Astrocyte of the spinal cord (primary cell): Measurements from ENCODE around the gene AHSP.

ENCODE experiments used
- DNase-seq: peaks from one replicate; pipeline ENCODE4 v3.0.0; 2011; ENCODE audit warnings: low read depth, low spot score
- H3K4me3 ChIP-seq: 2 replicates; pipeline ENCODE4 v1.5.1; 2011; ENCODE audit warnings: low read depth, mild to moderate bottlenecking, low read length, moderate library complexity
- in situ Hi-C: cut with HindIII; loops from 2 replicates; pipeline ENCODE4 v1.10.0; 2017; ENCODE audit warnings: low sequenced_read_pairs
- TF ChIP-seq, protein P1 (sequence below): IDR thresholded peaks from 2 replicates; pipeline ENCODE4 v1.5.1; 2012; ENCODE audit warnings: low read depth, mild to moderate bottlenecking, low read length, inconsistent platforms

Gene AHSP

GRCh38 chr16:31489616-31490584 is 37.8 kb upstream of the AHSP start:
- in situ Hi-C loops, result no loop called here
- DNase-seq, result no peak
- H3K4me3 ChIP-seq, result no peak overlapping the region
- TF ChIP-seq, protein P1, sequence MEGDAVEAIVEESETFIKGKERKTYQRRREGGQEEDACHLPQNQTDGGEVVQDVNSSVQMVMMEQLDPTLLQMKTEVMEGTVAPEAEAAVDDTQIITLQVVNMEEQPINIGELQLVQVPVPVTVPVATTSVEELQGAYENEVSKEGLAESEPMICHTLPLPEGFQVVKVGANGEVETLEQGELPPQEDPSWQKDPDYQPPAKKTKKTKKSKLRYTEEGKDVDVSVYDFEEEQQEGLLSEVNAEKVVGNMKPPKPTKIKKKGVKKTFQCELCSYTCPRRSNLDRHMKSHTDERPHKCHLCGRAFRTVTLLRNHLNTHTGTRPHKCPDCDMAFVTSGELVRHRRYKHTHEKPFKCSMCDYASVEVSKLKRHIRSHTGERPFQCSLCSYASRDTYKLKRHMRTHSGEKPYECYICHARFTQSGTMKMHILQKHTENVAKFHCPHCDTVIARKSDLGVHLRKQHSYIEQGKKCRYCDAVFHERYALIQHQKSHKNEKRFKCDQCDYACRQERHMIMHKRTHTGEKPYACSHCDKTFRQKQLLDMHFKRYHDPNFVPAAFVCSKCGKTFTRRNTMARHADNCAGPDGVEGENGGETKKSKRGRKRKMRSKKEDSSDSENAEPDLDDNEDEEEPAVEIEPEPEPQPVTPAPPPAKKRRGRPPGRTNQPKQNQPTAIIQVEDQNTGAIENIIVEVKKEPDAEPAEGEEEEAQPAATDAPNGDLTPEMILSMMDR, result no peak

DNA sequence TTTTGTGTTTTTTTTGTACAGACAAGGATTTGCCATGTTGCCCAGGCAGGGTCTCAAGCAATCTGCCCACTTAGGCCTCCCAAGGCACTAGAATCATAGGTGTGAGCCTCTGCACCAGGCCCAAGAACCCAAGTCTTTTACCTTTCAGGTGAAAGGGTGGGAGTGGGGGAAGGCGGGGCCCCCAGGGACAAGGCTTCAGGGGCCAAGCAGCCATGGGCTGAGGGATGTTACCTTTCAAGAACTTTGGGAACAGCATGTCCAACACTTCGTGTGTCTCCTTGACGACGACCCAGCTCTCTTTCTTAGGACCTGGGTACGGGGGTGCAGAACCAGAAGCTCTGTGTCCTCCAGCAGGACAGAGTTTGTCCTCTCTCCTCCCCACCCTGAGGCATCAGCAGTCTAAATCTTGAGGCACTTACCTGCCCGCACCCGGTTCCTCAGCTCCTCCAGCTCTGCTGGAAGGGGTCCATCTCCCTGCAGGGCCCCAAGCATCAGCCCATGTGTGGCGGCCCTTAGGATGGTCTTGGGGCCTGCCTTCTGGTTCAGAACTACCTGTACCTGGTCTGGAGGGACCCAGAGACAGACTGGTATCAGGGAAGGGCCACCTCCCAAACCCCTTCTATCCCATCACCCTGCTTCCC is 35.8 kb upstream of the AHSP start:
- no peak for DNase-seq
- H3K4me3 ChIP-seq, result no peak overlapping the region
- in situ Hi-C loops, result no loop called here
- TF ChIP-seq, protein P1, result no peak

DNA sequence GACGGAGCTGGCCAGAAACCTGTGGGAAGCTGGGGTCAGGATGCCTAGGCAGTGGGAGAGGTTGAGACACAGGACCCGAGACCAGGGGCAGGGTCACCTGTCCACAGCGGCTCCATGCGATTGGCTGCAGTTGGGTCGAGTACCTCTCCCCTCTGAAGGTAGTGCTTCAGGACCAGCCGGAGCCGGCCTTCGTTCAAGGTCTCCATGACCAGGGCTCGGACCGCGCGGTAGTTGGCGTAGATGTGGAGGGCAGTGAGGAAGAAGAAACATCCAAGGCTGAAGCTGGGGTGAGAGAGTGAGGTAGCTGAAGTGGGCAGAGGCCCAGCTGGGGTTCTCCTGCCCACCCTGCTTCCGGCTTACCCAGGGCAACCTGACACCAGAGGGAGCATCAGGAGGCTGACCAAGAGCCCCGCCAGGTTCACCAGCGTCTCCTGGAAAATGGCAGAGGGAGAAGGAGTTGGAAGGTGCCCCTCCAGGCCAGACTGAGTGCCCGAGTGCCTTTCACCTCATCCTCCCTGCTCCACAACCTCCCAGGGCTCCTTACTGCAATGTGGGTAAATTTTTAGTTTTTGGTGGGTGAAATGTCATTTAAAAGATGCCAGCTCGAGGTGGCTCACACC is 34.1 kb upstream of the AHSP start:
- H3K4me3 ChIP-seq, result no peak overlapping the region
- TF ChIP-seq, protein P1, result no peak
- DNase-seq, result no peak
- in situ Hi-C loops, result no loop called here

- no peak for DNase-seq
- in situ Hi-C loops, result no loop called here
- H3K4me3 ChIP-seq, result no peak overlapping the region
- TF ChIP-seq, protein P1, result no peak
Measured at GRCh38 chr16:31496670-31497069, 31.0 kb upstream of the AHSP start.

- H3K4me3 ChIP-seq, result no peak overlapping the region
- in situ Hi-C loops, result no loop called here
- TF ChIP-seq, protein P1, result no peak
- DNase-seq, result no peak
Measured at GRCh38 chr16:31498493-31498892, 29.2 kb upstream of the AHSP start.

DNA sequence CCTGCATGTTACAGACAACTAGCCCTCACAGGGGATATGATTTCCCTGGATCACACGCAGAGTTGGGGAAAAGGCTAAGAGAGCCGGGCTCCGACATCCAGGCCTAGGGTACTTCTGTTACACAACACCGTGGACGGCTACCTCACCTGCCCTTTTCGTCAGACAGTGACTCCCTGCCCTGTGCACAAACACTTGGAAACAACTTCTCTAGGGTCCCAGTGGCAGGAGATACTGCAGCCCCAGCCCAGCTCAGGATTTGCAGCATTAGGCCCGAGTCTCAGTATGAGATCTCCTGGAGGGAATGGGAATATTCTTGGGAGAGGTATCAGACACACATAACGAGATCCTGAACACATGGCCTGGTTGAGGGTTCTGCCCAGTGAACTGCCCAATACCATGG is 27.8 kb upstream of the AHSP start:
- TF ChIP-seq, protein P1, result no peak
- DNase-seq, result no peak
- in situ Hi-C loops, result no loop called here
- H3K4me3 ChIP-seq, result no peak overlapping the region
